ENCODE measurements around the gene DOK1.

DOK1 gene

GRCh38 chr2:74571058-74571457 is 16.5 kb downstream of the DOK1 start:
- DNase-seq, result no peak

DNA sequence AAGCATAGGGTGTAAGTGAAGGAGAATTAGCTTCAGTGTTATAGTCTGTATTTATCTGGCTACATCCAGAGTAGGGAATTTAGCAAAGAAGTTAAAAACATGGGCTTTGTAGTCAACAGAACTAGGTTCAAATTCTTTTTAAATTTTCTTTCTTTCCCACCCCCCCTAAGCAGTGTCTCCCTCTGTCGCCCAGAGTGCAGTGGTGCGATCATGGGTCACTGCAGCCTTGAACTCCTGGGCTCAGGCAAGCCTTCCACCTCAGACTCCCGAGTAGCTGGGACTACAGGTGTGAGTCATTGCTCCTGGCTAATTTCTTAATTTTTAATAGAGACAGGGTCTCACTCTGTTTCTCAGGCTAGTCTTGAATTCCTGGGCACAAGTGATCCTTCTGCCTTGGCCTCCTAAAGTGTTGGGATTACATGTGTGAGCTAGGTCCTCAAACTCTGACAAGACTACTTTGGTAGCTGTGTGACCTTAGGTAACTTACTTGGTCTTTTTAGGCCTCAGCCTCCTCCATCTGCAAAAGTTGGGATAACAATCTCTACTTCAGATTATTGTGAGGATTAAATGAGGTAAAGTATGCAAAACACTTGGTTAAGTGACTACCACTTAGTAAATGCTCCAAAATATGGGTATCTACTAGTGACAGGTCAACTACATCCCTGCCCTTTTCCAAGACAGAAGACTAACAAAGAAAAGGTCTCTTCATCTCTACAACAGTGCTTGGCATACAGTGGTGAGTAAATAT is 17.8 kb downstream of the DOK1 start:
- no peak for DNase-seq

DNA sequence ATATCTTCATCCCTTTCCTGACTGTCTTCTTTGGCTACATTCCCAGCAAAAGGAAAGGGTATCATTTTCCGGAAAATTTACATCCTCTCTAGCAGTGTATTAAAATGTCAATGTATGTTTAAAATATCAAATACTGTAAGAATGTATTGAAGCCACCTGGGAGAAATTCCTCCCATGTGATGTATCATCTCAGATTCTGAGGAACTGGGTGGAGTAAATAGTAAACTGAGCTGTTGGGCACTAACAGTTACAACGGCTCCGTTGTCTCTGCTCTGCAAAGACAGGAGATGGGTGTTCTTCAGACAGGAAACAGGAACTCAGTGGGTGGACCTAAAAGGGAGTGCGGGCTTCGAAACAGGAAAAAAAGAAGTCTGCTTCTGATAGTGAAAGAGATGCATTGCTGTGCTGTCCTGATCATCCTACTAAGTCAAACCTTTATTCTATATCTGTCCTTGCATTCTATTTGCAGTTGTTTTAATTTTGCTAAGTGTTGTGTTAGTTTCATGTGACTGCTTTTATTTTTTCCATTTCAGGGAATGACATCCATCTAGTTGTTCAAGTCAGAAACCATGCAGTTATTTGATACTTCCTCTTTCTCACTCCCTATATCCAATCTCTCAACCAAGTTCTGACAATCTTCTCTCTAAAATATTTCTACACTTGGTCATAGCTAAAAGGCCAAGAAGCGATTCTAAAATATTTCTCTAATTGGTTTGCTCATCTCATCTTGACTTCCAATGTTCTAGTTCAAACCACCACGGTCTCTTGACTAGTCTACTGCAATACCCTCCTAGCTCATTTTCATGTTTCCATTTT is 19.4 kb downstream of the DOK1 start:
- peak in 1 of 2 donors; percentile 15 for DNase-seq

DNA sequence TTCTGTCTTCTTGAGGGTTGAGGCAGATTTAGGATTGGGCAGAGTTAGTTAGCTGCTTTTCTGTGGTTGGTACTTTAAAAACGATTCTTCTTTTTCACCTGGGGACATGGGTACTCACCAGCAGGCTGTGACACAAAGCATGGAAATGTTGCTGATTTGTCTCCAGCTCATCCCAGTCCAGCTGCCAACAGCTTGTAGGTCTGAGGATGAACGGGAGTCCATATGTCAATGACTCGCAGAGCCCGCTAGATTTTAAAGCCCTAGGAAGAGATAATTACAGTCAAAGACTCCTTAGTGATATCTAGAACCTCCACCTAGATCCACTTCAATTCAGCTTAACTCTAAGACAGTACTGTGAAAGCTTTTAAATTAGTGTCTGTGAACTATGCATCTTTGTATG is 20.8 kb downstream of the DOK1 start:
- DNase-seq, result no peak

DNA sequence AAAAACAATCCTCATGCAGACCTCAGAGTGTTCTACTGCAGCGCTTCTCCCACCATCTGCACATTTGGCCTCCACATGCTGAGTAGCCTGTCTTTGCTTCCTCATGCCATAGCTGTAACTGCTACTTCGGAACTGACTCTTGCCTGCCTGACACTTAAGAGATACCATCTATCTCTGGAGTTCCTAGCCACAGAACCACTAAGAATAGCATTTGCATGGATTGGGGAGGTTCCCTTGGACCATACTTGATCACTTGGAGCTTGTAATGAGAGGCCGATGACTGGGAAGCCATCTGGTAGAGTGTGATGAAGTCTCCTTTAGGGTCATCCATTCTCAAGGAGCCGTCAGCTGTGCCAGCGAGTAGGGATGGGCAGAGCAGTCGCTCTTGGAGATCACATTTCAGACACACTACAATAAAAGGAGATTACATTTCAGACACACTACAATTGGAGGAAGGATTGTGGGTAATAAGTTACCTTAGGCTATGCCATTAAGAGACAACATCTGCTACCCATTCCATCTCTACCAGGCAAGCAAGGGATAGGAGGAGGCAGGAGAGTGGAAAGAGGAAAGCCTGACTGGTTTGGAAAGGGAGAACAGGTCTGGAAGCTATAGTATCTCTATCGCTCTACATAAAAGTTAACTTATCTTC is 21.8 kb downstream of the DOK1 start:
- no peak for DNase-seq

DNA sequence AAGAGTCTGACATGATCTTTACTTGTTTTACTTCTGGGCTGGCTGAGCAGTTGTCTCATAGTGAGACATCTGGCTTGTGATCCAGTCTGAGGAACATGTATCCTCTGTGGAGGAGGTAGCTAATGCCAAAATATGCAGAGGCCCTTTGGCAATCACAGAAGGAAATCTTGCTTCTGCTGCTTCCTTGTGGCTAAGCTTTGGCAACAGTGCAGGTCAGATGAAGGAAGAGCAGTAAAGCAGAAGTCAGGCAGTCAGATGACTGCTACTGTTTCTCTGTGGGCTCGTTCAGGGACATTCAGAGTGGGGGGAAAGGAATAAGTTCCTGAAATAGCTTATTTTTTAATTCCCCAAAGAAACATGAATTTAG is 22.3 kb downstream of the DOK1 start:
- peak in 1 of 2 donors; percentile 42 for DNase-seq

DNA sequence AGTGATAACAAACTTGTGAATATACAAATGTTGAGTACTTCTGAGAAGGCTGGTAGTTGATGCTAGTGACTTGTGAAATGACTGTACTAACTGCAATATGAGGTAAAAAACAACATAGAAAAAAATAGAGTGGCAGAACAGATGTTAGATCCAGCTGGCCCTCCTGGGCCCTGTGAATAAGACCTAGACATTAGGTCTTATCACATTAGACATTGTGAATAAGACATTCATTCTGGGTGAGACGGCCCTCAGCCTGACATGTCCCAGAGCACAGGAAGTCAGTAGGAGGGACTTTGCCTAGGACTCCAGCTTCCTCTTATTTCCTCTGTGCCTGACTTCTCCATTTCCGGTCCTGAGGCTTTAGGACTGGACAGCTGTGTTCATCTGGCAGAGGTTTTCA is 22.9 kb downstream of the DOK1 start:
- DNase-seq, result no peak

GRCh38 chr2:74578408-74578807 is 23.9 kb downstream of the DOK1 start:
- no peak for DNase-seq

- no peak for DNase-seq
Measured at GRCh38 chr2:74581463-74581862, 26.9 kb downstream of the DOK1 start.

GRCh38 chr2:74582184-74582583 is 27.7 kb downstream of the DOK1 start:
- no peak for DNase-seq

DNA sequence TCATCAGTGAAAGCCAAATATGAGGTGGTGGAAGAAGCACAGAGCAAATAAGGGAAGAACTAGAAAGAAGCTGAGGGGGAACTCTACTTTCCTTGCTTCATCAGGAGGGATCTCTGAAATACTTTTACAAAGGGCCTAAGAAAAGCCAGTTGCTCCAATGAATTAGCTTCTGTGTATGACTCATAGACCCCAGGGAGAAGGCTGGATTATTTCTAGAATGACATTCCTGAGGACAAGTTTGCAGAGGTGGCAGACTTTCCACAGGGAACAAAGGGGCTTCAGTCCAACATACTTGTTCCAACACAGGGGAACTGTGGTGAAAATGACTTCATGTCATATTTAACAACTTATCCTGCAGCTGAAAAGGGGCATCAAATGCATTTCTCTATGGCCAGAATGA is 29.0 kb downstream of the DOK1 start:
- DNase-seq, result no peak

GRCh38 chr2:74584088-74584645 is 29.6 kb downstream of the DOK1 start:
- no peak for DNase-seq

DNA sequence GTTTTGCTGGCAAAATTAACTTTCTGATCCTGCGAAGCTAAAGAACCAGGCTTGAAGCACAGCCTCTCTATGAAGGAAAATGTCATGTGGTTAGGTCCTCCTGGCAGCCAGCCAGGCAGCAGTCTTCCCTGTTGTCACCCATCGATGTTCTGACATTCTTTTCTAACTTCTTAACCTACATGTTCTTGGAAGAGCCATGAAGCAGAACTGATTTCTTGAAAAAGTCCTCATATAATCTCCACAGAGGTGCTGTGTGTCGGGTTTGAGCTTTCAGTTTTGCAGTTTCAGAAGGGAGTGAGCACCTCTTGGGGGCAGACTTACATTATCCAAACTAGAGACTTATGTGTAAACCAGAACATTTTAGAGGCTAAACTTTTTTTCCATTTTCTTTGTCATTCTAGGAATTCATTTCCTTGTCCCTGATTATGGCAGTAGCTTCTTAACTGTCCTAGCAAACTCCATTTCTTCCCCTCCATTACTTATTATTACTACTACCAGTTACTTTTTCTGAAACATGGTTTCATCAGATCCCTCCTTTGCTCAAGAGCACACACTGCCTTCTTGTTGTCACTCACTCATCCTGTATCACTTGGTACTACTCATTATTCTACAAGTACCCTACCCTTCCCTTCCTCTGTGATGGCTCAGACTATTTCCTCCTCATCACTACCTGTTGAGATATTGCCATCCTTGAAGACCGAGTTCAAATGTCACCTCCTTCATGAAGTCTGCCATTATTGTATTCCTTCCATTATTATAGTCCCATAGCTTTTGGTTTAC is 31.1 kb downstream of the DOK1 start:
- no peak for DNase-seq

DNA sequence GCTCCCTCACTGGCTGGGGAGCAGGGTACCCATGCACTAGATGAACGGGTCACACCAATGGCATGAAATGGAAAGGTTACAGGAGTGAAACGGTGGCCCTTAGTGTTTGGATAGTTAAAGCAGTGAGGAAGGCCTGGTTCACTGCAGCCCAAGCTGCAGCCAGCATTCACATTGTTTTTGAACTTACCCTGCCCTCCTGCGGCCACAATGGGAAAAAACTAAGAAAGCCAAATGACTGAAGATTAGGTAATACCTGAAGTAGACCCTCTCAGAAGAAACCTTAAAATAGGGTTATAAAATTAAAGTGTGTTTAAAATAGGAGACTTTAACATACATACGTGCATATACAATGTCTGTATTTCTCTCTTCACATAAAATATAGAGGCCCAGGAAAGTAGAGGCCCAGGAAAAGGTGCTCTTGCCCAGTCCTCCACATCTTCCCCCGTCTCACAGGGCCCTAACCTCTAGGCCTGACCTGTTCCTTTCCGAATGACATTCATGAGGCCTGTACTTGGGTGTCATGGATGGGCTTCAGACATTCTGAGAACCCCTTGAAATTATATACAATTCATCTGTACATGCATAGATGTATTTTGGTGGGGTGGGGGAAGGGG is 33.3 kb downstream of the DOK1 start:
- peak; percentile 40 to 65 for DNase-seq

DNA sequence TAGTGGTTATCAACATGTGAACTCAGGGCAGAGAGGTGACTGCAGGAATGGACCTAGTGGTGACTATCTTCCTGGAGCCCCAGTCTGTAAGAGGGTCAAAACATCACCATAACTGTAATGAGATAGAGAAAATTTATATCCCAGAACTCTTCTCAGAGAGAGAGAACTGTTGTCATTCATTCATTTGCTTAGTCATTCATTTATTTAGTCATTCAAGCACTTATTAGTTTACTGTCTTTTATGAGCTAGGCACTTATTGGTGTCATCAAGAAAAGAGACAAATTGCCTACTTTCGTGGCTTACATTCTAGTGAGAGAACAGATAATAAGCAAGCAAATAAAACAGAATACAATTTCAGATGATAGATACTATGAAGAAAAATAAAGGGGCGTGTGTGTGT is 34.1 kb downstream of the DOK1 start:
- DNase-seq, result no peak

DNA sequence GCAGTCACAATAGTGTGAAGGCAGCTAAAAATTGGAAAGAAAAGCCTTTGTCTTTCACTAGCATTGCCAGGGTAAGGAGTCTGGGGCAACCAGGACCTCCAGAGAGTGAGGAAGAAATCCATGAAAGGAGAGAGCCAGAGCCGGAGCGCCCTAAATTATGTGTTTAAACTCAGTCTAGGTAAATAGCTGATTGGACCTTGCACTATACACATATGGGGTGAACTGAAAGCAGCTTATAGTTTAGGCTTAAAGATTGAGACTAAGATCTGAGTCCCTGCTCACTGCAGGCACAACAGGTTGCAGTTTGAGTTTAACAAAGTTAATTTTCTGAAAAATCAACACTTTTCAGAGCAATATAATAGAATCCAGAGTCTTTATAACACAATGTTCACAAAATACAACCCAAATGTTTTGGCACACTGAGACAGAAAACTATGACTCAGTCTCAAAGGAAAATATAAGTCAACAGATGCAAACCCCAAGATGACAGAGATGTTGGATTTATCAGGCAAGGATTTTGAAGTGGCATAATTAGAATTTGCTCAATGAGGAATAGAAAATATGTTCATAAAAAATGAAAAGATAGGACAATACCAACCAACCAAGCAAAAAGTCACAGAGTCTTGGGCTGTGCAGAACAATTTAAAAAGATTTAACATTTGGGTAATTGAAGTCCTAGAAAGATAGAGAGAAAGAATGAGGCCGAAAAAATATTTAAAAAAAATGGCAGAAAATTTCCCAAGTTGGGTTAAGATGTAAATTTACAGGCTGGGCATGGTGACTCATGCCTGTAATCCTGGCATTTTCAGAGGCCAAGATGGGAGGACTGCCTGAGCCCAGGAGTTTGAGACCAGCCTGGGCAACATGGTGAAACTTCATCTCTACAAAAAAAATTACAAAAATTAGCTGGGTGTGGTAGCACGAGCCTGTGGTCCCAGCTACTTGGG is 39.6 kb downstream of the DOK1 start:
- no peak for DNase-seq

DNA sequence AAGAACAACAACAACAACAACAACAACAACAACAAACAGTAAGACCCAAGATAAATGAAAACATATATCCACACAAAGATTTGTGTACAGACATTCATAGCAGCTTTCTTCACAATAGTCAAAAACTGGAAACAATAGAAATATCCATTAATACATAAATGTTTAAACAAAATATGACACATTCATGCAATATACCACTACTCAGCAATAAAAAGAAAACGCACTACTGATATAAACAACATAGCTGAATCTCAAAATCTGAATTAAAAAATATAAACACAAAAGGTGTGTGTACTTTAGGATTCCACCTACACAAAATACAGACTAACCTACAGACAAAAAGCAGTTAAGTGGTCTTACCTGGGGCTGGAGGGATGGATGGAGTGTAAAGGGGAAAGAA is 42.1 kb downstream of the DOK1 start:
- DNase-seq, result no peak

- no peak for DNase-seq
Measured at GRCh38 chr2:74597410-74597809, 42.9 kb downstream of the DOK1 start.

- DNase-seq, result no peak
Measured at GRCh38 chr2:74599676-74600075, 45.2 kb downstream of the DOK1 start.

DNA sequence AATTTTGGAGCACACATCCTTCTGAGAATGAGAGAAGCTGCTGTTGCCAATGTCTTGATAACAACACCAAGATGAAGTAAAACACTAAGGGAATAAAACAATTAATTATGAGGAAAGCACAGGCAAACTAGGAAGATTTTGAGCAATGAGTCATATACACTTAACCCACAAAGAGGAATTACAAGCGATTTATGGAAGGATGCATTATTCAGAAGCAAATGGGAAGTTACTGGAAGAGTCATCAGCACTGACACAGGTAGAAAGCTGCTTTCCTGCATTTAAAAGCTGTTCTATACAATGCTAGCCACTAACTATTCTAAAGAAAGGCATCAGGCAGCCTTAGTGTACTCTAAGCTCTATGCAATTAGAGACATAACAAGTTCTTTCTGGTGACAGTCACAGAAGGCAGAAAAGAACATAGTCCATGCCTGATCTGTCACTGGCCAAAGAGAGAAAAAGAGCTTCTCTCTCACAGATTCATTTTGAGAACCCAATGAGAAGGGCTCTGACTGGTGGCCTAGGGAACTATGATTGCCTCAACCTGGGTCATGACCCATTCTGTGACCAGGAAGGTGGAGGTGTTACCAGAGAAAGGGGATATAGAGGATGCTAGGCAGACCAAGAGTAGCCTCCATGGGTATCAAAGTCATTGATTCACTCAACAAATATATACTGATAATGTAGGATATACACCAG is 48.2 kb downstream of the DOK1 start:
- DNase-seq, result no peak
